HCT116 (cell line): Measurements from ENCODE around the gene CA10. TPM values are rescaled to one million over a fixed set of nuclear protein-coding genes. Genes with fewer than 3 reads are reported as not detected.

ENCODE experiments used
- ATAC-seq: fragments of 200-7000 bp; cut with Tn5 transposase; 2 replicates; pipeline ENCODE4 v1.9.1; 2020; ENCODE audit warnings: mild to moderate bottlenecking, moderate library complexity
- BruUV-seq: library from RNA; stranded (reverse); fragments of 400-500 nt; replicated peaks from 2 replicates; lab custom pipeline; 2021; lab: Mats Ljungman, UMichigan
- CTCF ChIA-PET: fragments of 300-600 bp; sonication (Branson Sonifier 250); formaldehyde crosslinking; loops from one replicate; lab custom pipeline; 2021; ENCODE audit warnings: antibody characterized with exemption; lab: Charles Lee
- POLR2A ChIA-PET: fragments of 300-600, 350-600 bp; sonication (Branson Sonifier 250); formaldehyde crosslinking; loops from one replicate; lab custom pipeline; 2021; ENCODE audit warnings: antibody characterized with exemption; lab: Charles Lee
- RAD21 ChIA-PET, 2 experiments: fragments of 300-600 bp; sonication (Branson Sonifier 250); formaldehyde crosslinking; loops; one replicate each; lab custom pipeline; 2023; ENCODE audit warnings: low total read pairs in 2 of 2; ENCODE audit not compliant: uncharacterized antibody in 2 of 2, unreplicated experiment in 2 of 2, low non-redundant PET in 1 of 2; lab: Charles Lee
- DNase-seq: peaks from one replicate; pipeline ENCODE4 v3.0.0-alpha.2; 2010; ENCODE audit warnings: low read depth, low spot score
- H2AFZ ChIP-seq: fragments of 200-600 bp; shearing (Covaris generic), sonication (generic); 2 replicates; pipeline ENCODE4 v1.6.1; 2017; ENCODE audit warnings: low read depth, mixed run types, mixed read lengths, antibody characterized with exemption, low read length; ENCODE audit not compliant: poor library complexity, severe bottlenecking
- H3K27ac ChIP-seq: 2 replicates; pipeline ENCODE4 v1.5.1; 2012; ENCODE audit warnings: low read depth, low read length
- H3K27me3 ChIP-seq: fragments of 200-600 bp; sonication (generic); 2 replicates; pipeline ENCODE4 v1.6.1; 2016; ENCODE audit warnings: mixed run types, low read length, mixed read lengths; ENCODE audit not compliant: insufficient read depth
- H3K36me3 ChIP-seq, 2 experiments: fragments of 200-500 bp in 1 of 2; fragments of 200-600 bp in 1 of 2; sonication (Bioruptor generic) in 1 of 2; sonication (generic) in 1 of 2; 2 replicates each; pipeline versions ENCODE4 v1.5.1 to v1.6.1; 2014 to 2016; ENCODE audit warnings: low read length in 2 of 2, inconsistent platforms in 1 of 2, mixed read lengths in 1 of 2, mixed run types in 1 of 2; ENCODE audit not compliant: insufficient read depth in 2 of 2, control insufficient read depth in 1 of 2
- H3K4me1 ChIP-seq, 2 experiments: fragments of 200-600 bp in 1 of 2; sonication (generic) in 1 of 2; 2 replicates each; pipeline versions ENCODE4 v1.5.1 to v1.6.1; 2012 to 2017; ENCODE audit warnings: low read length in 2 of 2, inconsistent platforms in 1 of 2, mild to moderate bottlenecking in 1 of 2, mixed read lengths in 1 of 2, mixed run types in 1 of 2, moderate library complexity in 1 of 2; ENCODE audit not compliant: insufficient read depth in 2 of 2, control insufficient read depth in 1 of 2
- H3K4me2 ChIP-seq: fragments of 200-600 bp; sonication (generic); 2 replicates; pipeline ENCODE4 v1.6.1; 2017; ENCODE audit warnings: mixed run types, low read length, mixed read lengths
- H3K4me3 ChIP-seq, 2 experiments: fragments of 200-600 bp in 1 of 2; sonication (generic) in 1 of 2; replicated peaks in 1 of 2; 2 replicates each; pipeline ENCODE4 v1.5.1; 2011 to 2016; ENCODE audit warnings: low read length in 2 of 2, control low read depth in 1 of 2, low read depth in 1 of 2, mild to moderate bottlenecking in 1 of 2, mixed read lengths in 1 of 2, mixed run types in 1 of 2
- H3K79me2 ChIP-seq: fragments of 200-600 bp; sonication (generic); 2 replicates; pipeline ENCODE4 v1.6.1; 2017; ENCODE audit warnings: mild to moderate bottlenecking, mixed run types, low read length, moderate library complexity, mixed read lengths; ENCODE audit not compliant: insufficient read depth
- H3K9ac ChIP-seq: fragments of 200-600 bp; sonication (generic); 2 replicates; pipeline ENCODE4 v1.6.1; 2016; ENCODE audit warnings: low read length, mixed read lengths
- H3K9me2 ChIP-seq: fragments of 200-600 bp; sonication (generic), shearing (Covaris generic); 2 replicates; pipeline ENCODE4 v1.6.1; 2017; ENCODE audit warnings: mixed run types, mild to moderate bottlenecking, moderate library complexity; ENCODE audit not compliant: insufficient read depth
- H3K9me3 ChIP-seq, 2 experiments: fragments of 200-500 bp in 1 of 2; fragments of 200-600 bp in 1 of 2; sonication (Bioruptor generic) in 1 of 2; sonication (generic) in 1 of 2; 2 replicates each; pipeline ENCODE4 v1.6.1; 2014 to 2017; ENCODE audit warnings: low read length in 2 of 2, mixed read lengths in 2 of 2, inconsistent platforms in 1 of 2, low read depth in 1 of 2, mild to moderate bottlenecking in 1 of 2, mixed run types in 1 of 2, moderate library complexity in 1 of 2; ENCODE audit not compliant: control insufficient read depth in 1 of 2, insufficient read depth in 1 of 2
- H4K20me1 ChIP-seq: fragments of 200-600 bp; sonication (generic), shearing (Covaris generic); 2 replicates; pipeline ENCODE4 v1.6.1; 2017; ENCODE audit warnings: mixed run types, mild to moderate bottlenecking, moderate library complexity; ENCODE audit not compliant: insufficient read depth
- CBX3 ChIP-seq: IDR thresholded peaks from 2 replicates; pipeline ENCODE4 v1.6.1; 2012; ENCODE audit warnings: low read depth
- CTCF ChIP-seq, 3 experiments: fragments of 200-600 bp in 1 of 3; sonication (generic) in 1 of 3; IDR thresholded peaks in 2 of 3; conservative IDR thresholded peaks in 1 of 3; 2 replicates each; pipeline ENCODE4 v1.5.1; 2012 to 2017; ENCODE audit warnings: low read depth in 2 of 3, low read length in 2 of 3, antibody characterized with exemption in 1 of 3, borderline replicate concordance in 1 of 3, control low read depth in 1 of 3, mild to moderate bottlenecking in 1 of 3, mixed read lengths in 1 of 3, mixed run types in 1 of 3, moderate library complexity in 1 of 3; ENCODE audit not compliant: insufficient read depth in 1 of 3
- EGR1 ChIP-seq: IDR thresholded peaks from 2 replicates; pipeline ENCODE4 v1.6.1; 2012; ENCODE audit warnings: low read depth
- EZH2 ChIP-seq: fragments of 200-600 bp; sonication (generic); IDR thresholded peaks from 2 replicates; pipeline ENCODE4 v1.6.1; 2017; ENCODE audit warnings: antibody characterized with exemption, mixed run types
- JUND ChIP-seq: IDR thresholded peaks from 2 replicates; pipeline ENCODE4 v1.6.1; 2012
- SP1 ChIP-seq: IDR thresholded peaks from 2 replicates; pipeline ENCODE4 v1.6.1; 2012; ENCODE audit warnings: low read depth
- TCF7L2 ChIP-seq: IDR thresholded peaks from 2 replicates; pipeline ENCODE4 v1.7.0; 2011; ENCODE audit warnings: borderline replicate concordance, inconsistent platforms; ENCODE audit not compliant: insufficient read depth, insufficient read length; ENCODE audit errors: extremely low read depth
- ZBTB33 ChIP-seq: IDR thresholded peaks from 2 replicates; pipeline ENCODE4 v1.6.1; 2011; ENCODE audit warnings: mild to moderate bottlenecking, low read length, moderate library complexity; ENCODE audit not compliant: insufficient replicate concordance; ENCODE audit errors: extremely low read depth
- ZNF274 ChIP-seq: fragments of 200-500 bp; sonication (Bioruptor generic); IDR thresholded peaks from 2 replicates; pipeline ENCODE4 v1.6.1; 2014; ENCODE audit warnings: mild to moderate bottlenecking, low read depth, low read length, inconsistent platforms
- intact Hi-C: fragments of 100-400 bp; cut with micrococcal nuclease; formaldehyde crosslinking; loops from 2 replicates; pipeline ENCODE4 v1.10.0; 2022
- total RNA-seq: library from RNA; stranded (reverse); gene quantifications from one replicate; pipeline ENCODE4 v1.2.1, GENCODE V29; 2021; ENCODE audit not compliant: unreplicated experiment

CA10 gene
- total RNA-seq, 1 experiment from 2014 or later = not detected

GRCh38 chr17:51646539-51646938 lies 512.0 kb downstream of the CA10 start:
- Histone ChIP-seq H3K4me2 (no peak overlapping the region), H3K79me2 (no peaks in the 10 kb centered on the region), H3K9me2 (no peaks in the 10 kb centered on the region), H3K36me3 (no peaks in the 10 kb centered on the region), H3K9me3 (no peaks in the 10 kb centered on the region), H3K4me1 (no peaks in the 10 kb centered on the region), H3K27ac (no peak overlapping the region), H3K4me3 (no peak overlapping the region), H3K9ac (no peak overlapping the region), H2AFZ (no peak overlapping the region), H3K27me3 (peaks cover 69% of the 10 kb centered on the region), H4K20me1 (no peaks in the 10 kb centered on the region)
- DNase-seq = no peak
- RAD21 ChIA-PET = no interaction called here
- CTCF ChIA-PET = interaction anchor here (0.9 kb wide), 1 partner anchor 275 kb away, joined by 3 read pairs; no protein-coding TSS in a partner anchor
- no peak for TF ChIP-seq ZBTB33
- TF ChIP-seq ZNF274 = no peak
- no peak for TF ChIP-seq EZH2
- no peak for TF ChIP-seq CTCF (IDR thresholded peaks at IDR 0.05 in 2 of 3, conservative IDR thresholded peaks at IDR 0.05 in 1 of 3; ENCODE audit: borderline replicate concordance in 1 of 3, insufficient read depth in 1 of 3, low read depth in 2 of 3, low read length in 2 of 3)
- TF ChIP-seq TCF7L2 = no peak
- TF ChIP-seq SP1 = no peak
- no peak for TF ChIP-seq CBX3
- no peak for TF ChIP-seq EGR1
- no peak for TF ChIP-seq JUND
- POLR2A ChIA-PET = no interaction called here
- intact Hi-C loops = no loop called here
- no peak for ATAC-seq
- BruUV-seq = no TSS peak
